Esophagus (tissue), 2 donors: ENCODE results near the gene EPX. TPM values are rescaled to one million over a fixed set of nuclear protein-coding genes. Genes with fewer than 3 reads are reported as not detected.

Source experiments
- H3K27ac ChIP-seq, 2 donors: one replicate each; pipeline ENCODE4 v1.5.1; 2013; ENCODE audit warnings: low read depth in 2 of 2, mild to moderate bottlenecking in 2 of 2, inconsistent platforms in 1 of 2, low read length in 1 of 2, moderate library complexity in 1 of 2
- H3K27me3 ChIP-seq, 2 donors: one replicate each; pipeline ENCODE4 v1.6.1; 2013; ENCODE audit warnings: low read length in 2 of 2, control low read depth in 1 of 2, mild to moderate bottlenecking in 1 of 2; ENCODE audit not compliant: insufficient read depth in 2 of 2, control insufficient read depth in 1 of 2
- H3K36me3 ChIP-seq, 2 donors: one replicate each; pipeline ENCODE4 v1.6.1; 2013; ENCODE audit warnings: low read length in 1 of 2; ENCODE audit not compliant: control insufficient read depth in 2 of 2, insufficient read depth in 2 of 2
- H3K4me1 ChIP-seq, 2 donors: one replicate each; pipeline ENCODE4 v1.6.1; 2013; ENCODE audit warnings: low read length in 1 of 2; ENCODE audit not compliant: control insufficient read depth in 2 of 2, insufficient read depth in 2 of 2
- H3K4me3 ChIP-seq, 2 donors: one replicate each; pipeline ENCODE4 v1.5.1; 2013; ENCODE audit warnings: low read length in 2 of 2, mild to moderate bottlenecking in 2 of 2, low read depth in 1 of 2, moderate library complexity in 1 of 2
- H3K9me3 ChIP-seq, 2 donors: one replicate each; pipeline ENCODE4 v1.6.1; 2013; ENCODE audit warnings: mild to moderate bottlenecking in 2 of 2, low read depth in 1 of 2, low read length in 1 of 2, moderate library complexity in 1 of 2; ENCODE audit not compliant: control insufficient read depth in 2 of 2, insufficient read depth in 1 of 2
- WGBS, 2 donors: extraction: QIAGEN DNeasy Blood & Tissue Kit; methylation state at CpG; one replicate each; pipeline ENCODE4 v1.1.7; 2013; 5-methylcytosine and 5-hydroxymethylcytosine counted together
- polyA plus RNA-seq, 2 donors: library from polyadenylated mRNA; stranded (reverse); fragments of 200-250 nt; gene quantifications; one replicate each; pipeline ENCODE4 v1.2.3, GENCODE V29; 2013
- donor health status: healthy with polysubstance abuse.
- donor health status: Bipolar disorder and iron deficiency.

EPX gene
- polyA plus RNA-seq, 2 donors = not detected

- Histone ChIP-seq H3K27me3 (no peaks in the 10 kb centered on the region), H3K9me3 (no peaks in the 10 kb centered on the region), H3K4me1 (no peaks in the 10 kb centered on the region), H3K36me3 (no peaks in the 10 kb centered on the region), H3K4me3 (no peak overlapping the region), H3K27ac (no peak overlapping the region)
- WGBS, 2 donors = 76 to 79% methylated on average over 3 of the region's 3 CpGs
Measured at GRCh38 chr17:58234512-58234911, 42.0 kb downstream of the EPX start.

GRCh38 chr17:58235821-58236220 lies 43.3 kb downstream of the EPX start:
- H3K9me3 ChIP-seq = no peaks in the 10 kb centered on the region
- WGBS, 2 donors = 53 to 72% methylated on average over 1 of the region's 1 CpG

DNA sequence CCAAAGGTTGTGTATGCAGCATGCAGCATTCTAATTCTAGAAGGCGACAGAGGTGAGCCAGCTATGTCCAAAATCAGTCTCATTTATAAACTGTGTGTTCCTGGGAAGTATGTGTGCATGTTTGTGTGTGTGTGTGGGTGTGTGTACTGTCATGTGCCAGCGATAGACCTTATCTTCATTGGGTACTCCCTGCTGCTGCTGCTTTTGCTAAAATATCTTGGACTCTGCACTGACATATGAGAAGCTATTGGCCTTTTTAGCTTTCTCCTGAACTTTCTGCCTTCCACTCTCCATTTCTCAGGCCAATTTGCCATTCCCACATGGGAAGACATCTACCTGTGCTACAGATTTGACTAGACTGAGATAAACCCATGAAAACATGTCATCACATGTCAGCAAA lies 43.9 kb downstream of the EPX start:
- WGBS, 2 donors = 78 to 83% methylated on average over 2 of the region's 2 CpGs
- Histone ChIP-seq H3K27ac (no peak overlapping the region), H3K27me3 (no peaks in the 10 kb centered on the region), H3K4me1 (no peaks in the 10 kb centered on the region), H3K4me3 (no peak overlapping the region), H3K36me3 (no peaks in the 10 kb centered on the region), H3K9me3 (no peaks in the 10 kb centered on the region)

More at GRCh38 chr17:58235821-58236220, 43.3 kb downstream of the EPX start:
- Histone ChIP-seq H3K4me1 (no peaks in the 10 kb centered on the region), H3K4me3 (no peak overlapping the region), H3K27ac (no peak overlapping the region), H3K36me3 (no peaks in the 10 kb centered on the region), H3K27me3 (no peaks in the 10 kb centered on the region)

- Histone ChIP-seq H3K27me3 (no peaks in the 10 kb centered on the region), H3K36me3 (no peaks in the 10 kb centered on the region), H3K4me3 (no peak within 1 kb of the TSS), H3K27ac (no peak within 1 kb of the TSS), H3K9me3 (no peaks in the 10 kb centered on the region), H3K4me1 (no peaks in the 10 kb centered on the region)
- WGBS, 2 donors = 69 to 78% methylated on average over 5 of the region's 5 CpGs
Measured at GRCh38 chr17:58238147-58238634, 45.7 kb downstream of the EPX start, which contains the start of gene LPO. LPO (plus strand) TSS chr17:58238584; CDS start chr17:58242980, 4,396 bp downstream.

DNA sequence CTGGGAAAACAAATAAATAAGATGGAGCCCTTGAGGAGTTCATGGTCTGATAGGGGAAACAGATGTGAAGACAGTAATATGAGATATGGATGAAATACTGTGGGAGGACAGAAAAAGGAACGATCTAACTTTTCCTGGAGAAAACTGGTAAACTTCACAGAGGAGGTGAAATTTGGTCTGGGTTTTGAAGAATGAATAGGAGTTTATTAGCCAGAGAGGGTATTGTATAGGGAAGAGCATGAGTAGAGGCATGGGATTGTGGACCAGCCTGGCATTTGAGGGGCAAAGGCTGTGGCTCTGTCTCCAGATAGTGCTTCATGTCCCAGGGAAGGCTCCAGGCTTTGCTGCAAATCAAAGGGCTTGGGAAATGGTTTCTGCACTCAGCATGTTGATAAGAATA lies 47.5 kb downstream of the EPX start:
- Histone ChIP-seq H3K4me1 (no peaks in the 10 kb centered on the region), H3K4me3 (no peak overlapping the region), H3K27me3 (no peaks in the 10 kb centered on the region), H3K36me3 (no peaks in the 10 kb centered on the region), H3K9me3 (no peaks in the 10 kb centered on the region), H3K27ac (no peak overlapping the region)
- WGBS, 2 donors = 67 to 83% methylated on average over 1 of the region's 1 CpG

DNA sequence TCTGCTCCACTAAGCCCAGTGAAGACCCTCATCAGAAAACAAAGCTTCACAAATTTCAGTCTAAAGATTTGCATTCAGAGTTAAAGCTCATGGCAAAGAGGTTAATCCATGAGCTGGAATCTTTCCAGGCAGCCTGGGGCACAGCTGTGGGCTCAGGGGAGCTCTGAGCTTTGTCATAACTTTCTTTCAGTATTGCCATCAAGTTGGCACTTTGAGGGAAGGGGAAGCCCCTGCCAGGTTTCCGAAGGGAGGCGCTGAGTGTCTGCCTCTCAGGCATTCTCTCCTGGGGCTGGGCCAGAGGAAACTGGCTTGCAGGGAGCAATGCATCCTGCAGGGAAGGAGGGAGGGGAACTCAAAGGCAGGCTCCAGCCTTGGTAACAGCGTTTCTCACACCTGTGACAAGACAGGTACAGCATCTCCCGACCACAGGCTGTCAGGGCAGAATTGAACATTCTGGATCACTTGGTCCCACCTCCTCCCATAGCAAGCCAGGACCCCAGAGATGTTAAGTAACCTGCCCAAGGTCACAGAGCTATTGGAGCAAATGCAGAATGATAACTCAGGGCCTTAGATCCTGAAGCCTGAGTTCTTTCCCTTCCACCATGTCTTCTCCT lies 49.8 kb downstream of the EPX start:
- no peak overlapping the region for H3K27ac ChIP-seq
- H3K36me3 ChIP-seq = no peaks in the 10 kb centered on the region
- no peak overlapping the region for H3K4me3 ChIP-seq
- WGBS, 2 donors = 4 to 9% methylated on average over 4 of the region's 4 CpGs
- H3K4me1 ChIP-seq = no peaks in the 10 kb centered on the region
- H3K9me3 ChIP-seq = no peaks in the 10 kb centered on the region
- H3K27me3 ChIP-seq = no peaks in the 10 kb centered on the region

- WGBS, 2 donors = 69 to 72% methylated on average over 6 of the region's 6 CpGs
- H3K36me3 ChIP-seq = no peaks in the 10 kb centered on the region
- peaks cover 0 to 6% of the 10 kb centered on the region in 2 donors for H3K4me1 ChIP-seq
- no peak overlapping the region for H3K27ac ChIP-seq
- no peaks in the 10 kb centered on the region for H3K9me3 ChIP-seq
- H3K27me3 ChIP-seq = no peaks in the 10 kb centered on the region
- no peak overlapping the region for H3K4me3 ChIP-seq
Measured at GRCh38 chr17:58244963-58245362, 52.4 kb downstream of the EPX start.

DNA sequence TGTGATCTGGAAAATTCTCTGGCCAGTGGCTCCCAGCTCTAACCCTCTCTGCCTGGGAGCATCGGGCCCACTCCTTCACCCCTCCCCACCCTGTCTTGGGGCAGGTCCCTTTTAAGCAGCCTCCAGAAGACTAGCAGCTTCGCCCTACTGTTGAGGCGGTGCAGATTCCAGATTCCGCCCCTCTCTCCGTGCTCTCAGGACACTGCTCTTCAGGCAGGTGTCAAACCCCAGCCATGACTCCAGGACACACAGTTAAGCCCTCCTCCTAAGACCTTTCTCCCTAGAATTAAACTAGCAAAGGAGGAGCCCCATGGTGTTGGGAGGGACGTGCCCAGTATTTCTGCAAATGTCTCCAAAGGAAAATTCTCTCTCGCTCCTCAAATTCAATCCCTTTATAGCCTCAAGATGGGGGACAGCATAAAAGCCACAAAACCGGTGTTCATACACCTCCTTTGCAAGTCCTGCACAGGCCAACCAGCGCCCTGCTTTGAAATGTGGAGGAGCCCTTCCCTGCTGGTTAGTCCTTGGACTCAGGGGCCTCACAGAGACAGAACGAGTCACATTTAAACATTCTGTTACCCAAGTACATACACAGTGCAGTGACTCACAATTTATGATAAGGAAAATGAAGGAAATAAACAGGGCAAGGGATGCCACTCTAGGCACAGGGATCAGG lies 53.0 kb downstream of the EPX start:
- H3K4me3 ChIP-seq = no peak overlapping the region
- 68% methylated on average over 10 of the region's 10 CpGs for WGBS, 2 donors
- H3K9me3 ChIP-seq = no peaks in the 10 kb centered on the region
- no peaks in the 10 kb centered on the region for H3K36me3 ChIP-seq
- no peak overlapping the region for H3K27ac ChIP-seq
- H3K4me1 ChIP-seq = peaks cover 0 to 6% of the 10 kb centered on the region in 2 donors
- no peaks in the 10 kb centered on the region for H3K27me3 ChIP-seq

DNA sequence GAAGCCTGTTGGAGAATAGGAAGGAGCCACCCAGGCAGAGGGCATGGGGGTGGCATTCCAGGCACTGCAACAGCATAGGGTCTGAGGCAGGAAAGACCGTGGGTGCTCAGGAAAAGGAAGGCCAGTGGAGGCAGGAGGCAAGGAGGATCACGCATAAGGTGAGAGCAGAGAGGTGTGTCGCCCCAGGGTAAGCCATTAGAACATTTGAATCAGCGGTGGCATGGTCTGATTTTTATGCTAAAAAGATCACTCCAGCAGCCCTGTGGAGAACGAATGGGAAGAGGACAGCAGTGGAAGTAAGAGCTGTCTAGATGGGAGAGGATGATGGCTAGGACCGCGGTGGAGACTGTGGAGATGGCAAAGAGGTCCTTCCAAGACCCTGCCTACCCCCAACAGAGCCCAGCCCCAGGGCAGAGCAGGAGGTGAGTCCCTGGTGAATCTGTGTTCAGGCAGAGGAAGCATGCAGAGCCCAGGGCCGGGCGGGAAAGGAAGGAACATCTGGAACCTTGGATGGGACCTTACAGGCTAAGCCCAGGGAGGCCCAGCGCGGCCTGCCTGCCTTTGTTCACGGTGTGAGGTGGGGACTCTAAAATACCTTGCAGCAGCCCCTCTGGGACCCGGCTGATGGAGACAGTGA lies 53.7 kb downstream of the EPX start:
- no peaks in the 10 kb centered on the region for H3K9me3 ChIP-seq
- peaks cover 0 to 6% of the 10 kb centered on the region in 2 donors for H3K4me1 ChIP-seq
- H3K36me3 ChIP-seq = no peaks in the 10 kb centered on the region
- no peak overlapping the region for H3K27ac ChIP-seq
- no peaks in the 10 kb centered on the region for H3K27me3 ChIP-seq
- H3K4me3 ChIP-seq = no peak overlapping the region
- WGBS, 2 donors = 82 to 84% methylated on average over 13 of the region's 13 CpGs
